Neutrophil (primary cell): Measurements from ENCODE around the gene SGSM1.

Source experiments
- H3K27ac ChIP-seq: fragments of 200-600 bp; sonication (generic); 2 replicates; pipeline ENCODE4 v1.5.1; 2016; ENCODE audit warnings: mild to moderate bottlenecking, moderate library complexity
- H3K27me3 ChIP-seq: fragments of 200-600 bp; sonication (generic); 2 replicates; pipeline ENCODE4 v1.6.0; 2016; ENCODE audit warnings: mild to moderate bottlenecking
- H3K36me3 ChIP-seq: fragments of 200-600 bp; sonication (generic); 2 replicates; pipeline ENCODE4 v1.5.1; 2017
- H3K4me1 ChIP-seq, 2 experiments: fragments of 200-600 bp in 1 of 2; sonication (generic) in 1 of 2; 1 replicate in 1 of 2; 2 replicates in 1 of 2; pipeline versions ENCODE4 v1.5.1 to v1.6.1; 2013 to 2016; ENCODE audit warnings: low read depth in 1 of 2, low read length in 1 of 2, mild to moderate bottlenecking in 1 of 2, moderate library complexity in 1 of 2; ENCODE audit not compliant: control insufficient read depth in 1 of 2, insufficient read depth in 1 of 2
- H3K4me3 ChIP-seq, 2 experiments: fragments of 200-600 bp in 1 of 2; sonication (generic) in 1 of 2; 1 replicate in 1 of 2; 2 replicates in 1 of 2; pipeline ENCODE4 v1.5.1; 2013 to 2016; ENCODE audit warnings: low read depth in 1 of 2, low read length in 1 of 2, mild to moderate bottlenecking in 1 of 2, moderate library complexity in 1 of 2
- H3K9me3 ChIP-seq: fragments of 200-600 bp; sonication (generic); 2 replicates; pipeline ENCODE4 v1.5.1; 2016
- CTCF ChIP-seq: fragments of 200-600 bp; sonication (generic); IDR thresholded peaks from 2 replicates; pipeline ENCODE4 v1.5.1; 2016; ENCODE audit warnings: antibody characterized with exemption

Gene SGSM1

GRCh38 chr22:24968066-24968561 is 162.1 kb downstream of the SGSM1 start:
- Histone ChIP-seq H3K27ac (no peak overlapping the region), H3K4me1 (no peaks in the 10 kb centered on the region), H3K4me3 (no peak overlapping the region), H3K9me3 (no peaks in the 10 kb centered on the region), H3K27me3 (no peaks in the 10 kb centered on the region), H3K36me3 (no peaks in the 10 kb centered on the region)
- TF ChIP-seq CTCF: no peak

- Histone ChIP-seq H3K36me3 (no peaks in the 10 kb centered on the region), H3K27ac (no peak overlapping the region), H3K9me3 (no peaks in the 10 kb centered on the region), H3K27me3 (no peaks in the 10 kb centered on the region), H3K4me3 (no peak overlapping the region), H3K4me1 (no peaks in the 10 kb centered on the region)
- TF ChIP-seq CTCF: no peak
Observed at GRCh38 chr22:24969560-24970301, 163.7 kb downstream of the SGSM1 start.

- no peak overlapping the region for H3K4me3 ChIP-seq
- no peaks in the 10 kb centered on the region for H3K4me1 ChIP-seq
- TF ChIP-seq CTCF: no peak
- H3K36me3 ChIP-seq: no peaks in the 10 kb centered on the region
- no peak overlapping the region for H3K27ac ChIP-seq
- no peaks in the 10 kb centered on the region for H3K9me3 ChIP-seq
- H3K27me3 ChIP-seq: no peaks in the 10 kb centered on the region
Observed at GRCh38 chr22:24972369-24972768, 166.4 kb downstream of the SGSM1 start.

- H3K4me3 ChIP-seq: no peak overlapping the region
- H3K4me1 ChIP-seq: no peaks in the 10 kb centered on the region
- no peak overlapping the region for H3K27ac ChIP-seq
- no peaks in the 10 kb centered on the region for H3K9me3 ChIP-seq
- no peaks in the 10 kb centered on the region for H3K36me3 ChIP-seq
- TF ChIP-seq CTCF: no peak
- H3K27me3 ChIP-seq: no peaks in the 10 kb centered on the region
Observed at GRCh38 chr22:24973872-24974271, 167.9 kb downstream of the SGSM1 start.

GRCh38 chr22:24975125-24975640 is 169.2 kb downstream of the SGSM1 start:
- no peak overlapping the region for H3K27ac ChIP-seq
- no peak for TF ChIP-seq CTCF
- H3K4me3 ChIP-seq: no peak overlapping the region
- no peaks in the 10 kb centered on the region for H3K9me3 ChIP-seq
- no peaks in the 10 kb centered on the region for H3K27me3 ChIP-seq
- H3K36me3 ChIP-seq: no peaks in the 10 kb centered on the region
- H3K4me1 ChIP-seq: no peaks in the 10 kb centered on the region
